H1 (cell line): ENCODE results near the gene IST1. TPM values are rescaled to one million over a fixed set of nuclear protein-coding genes. Genes with fewer than 3 reads are reported as not detected.

Source experiments
- CTCF ChIA-PET: fragments of 300-600 bp; sonication (Branson Sonifier 250); formaldehyde crosslinking; loops from one replicate; lab custom pipeline; 2021; ENCODE audit not compliant: partially characterized antibody; lab: Charles Lee
- POLR2A ChIA-PET: fragments of 300-600 bp; sonication (Branson Sonifier 250); formaldehyde crosslinking; loops from one replicate; lab custom pipeline; 2021; ENCODE audit warnings: inconsistent platforms; ENCODE audit not compliant: partially characterized antibody; lab: Charles Lee
- DNase-seq, 2 experiments: peaks; one replicate each; pipeline versions ENCODE4 v3.0.0 to v3.0.0-alpha.2; 2010 to 2022; ENCODE audit warnings: low spot score in 2 of 2, low read depth in 1 of 2, mixed read lengths in 1 of 2
- FAIRE-seq: peaks from 2 replicates; lab custom pipeline; 2011; peaks lifted over from hg19 to GRCh38; lab: Jason Lieb, UNC
- H2AFZ ChIP-seq: 2 replicates; pipeline ENCODE4 v1.8.1; 2012; ENCODE audit warnings: low read length, inconsistent platforms
- H2AK5ac ChIP-seq: 2 replicates; pipeline ENCODE4 v1.6.1; 2013; ENCODE audit warnings: low read depth, low read length
- H2BK120ac ChIP-seq: replicated peaks from 2 replicates; pipeline ENCODE3; 2013; ENCODE audit warnings: low read depth, low read length, inconsistent platforms
- H2BK12ac ChIP-seq: 2 replicates; pipeline ENCODE4 v1.6.1; 2013; ENCODE audit warnings: low read depth, low read length
- H2BK15ac ChIP-seq: 2 replicates; pipeline ENCODE4 v1.6.1; 2013; ENCODE audit warnings: low read length
- H2BK20ac ChIP-seq: 2 replicates; pipeline ENCODE4 v1.6.1; 2013; ENCODE audit warnings: low read length
- H2BK5ac ChIP-seq: 2 replicates; pipeline ENCODE4 v1.6.1; 2013; ENCODE audit warnings: low read depth, low read length
- H3K14ac ChIP-seq: 2 replicates; pipeline ENCODE4 v1.6.1; 2013; ENCODE audit warnings: inconsistent platforms; ENCODE audit not compliant: insufficient read length
- H3K18ac ChIP-seq: 2 replicates; pipeline ENCODE4 v1.6.1; 2013; ENCODE audit warnings: low read length; ENCODE audit errors: extremely low read depth
- H3K23ac ChIP-seq: 2 replicates; pipeline ENCODE4 v1.6.1; 2013; ENCODE audit warnings: inconsistent platforms; ENCODE audit not compliant: insufficient read length
- H3K23me2 ChIP-seq: 2 replicates; pipeline ENCODE4 v1.6.1; 2013; ENCODE audit warnings: low read depth, low read length
- H3K27ac ChIP-seq: 2 replicates; pipeline ENCODE4 v1.6.1; 2011; ENCODE audit warnings: low read depth, low read length, inconsistent platforms
- H3K27me3 ChIP-seq, 4 experiments: replicated peaks in 1 of 4; 1 replicate in 1 of 4; 2 replicates in 3 of 4; pipeline versions ENCODE4 v1.6.1 to v1.8.1; 2011 to 2013; ENCODE audit warnings: low read length in 3 of 4, mild to moderate bottlenecking in 3 of 4, inconsistent platforms in 2 of 4, mixed read lengths in 2 of 4, moderate library complexity in 1 of 4; ENCODE audit not compliant: control insufficient read depth in 3 of 4, insufficient read depth in 3 of 4; ENCODE audit errors: extremely low read depth in 1 of 4
- H3K36me3 ChIP-seq, 4 experiments: 2 replicates each; pipeline versions ENCODE4 v1.6.1 to v1.8.1; 2011 to 2013; ENCODE audit warnings: mild to moderate bottlenecking in 4 of 4, low read length in 3 of 4, moderate library complexity in 2 of 4, control low read depth in 1 of 4, inconsistent platforms in 1 of 4; ENCODE audit not compliant: insufficient read depth in 4 of 4, control insufficient read depth in 2 of 4
- H3K4ac ChIP-seq: replicated peaks from 2 replicates; pipeline ENCODE3; 2013; ENCODE audit warnings: low read length, low read depth, mixed read lengths, inconsistent platforms; ENCODE audit not compliant: insufficient read length
- H3K4me1 ChIP-seq, 4 experiments: replicated peaks in 1 of 4; 1 replicate in 1 of 4; 2 replicates in 3 of 4; pipeline versions ENCODE4 v1.6.1 to v1.8.1; 2011 to 2013; ENCODE audit warnings: low read length in 3 of 4, inconsistent platforms in 2 of 4, mixed read lengths in 1 of 4; ENCODE audit not compliant: insufficient read depth in 4 of 4, control insufficient read depth in 3 of 4
- H3K4me2 ChIP-seq, 2 experiments: 2 replicates each; pipeline versions ENCODE4 v1.6.1 to v1.8.1; 2011 to 2013; ENCODE audit warnings: low read depth in 2 of 2, low read length in 2 of 2, control low read depth in 1 of 2, inconsistent platforms in 1 of 2, mild to moderate bottlenecking in 1 of 2; ENCODE audit not compliant: insufficient read depth in 1 of 2
- H3K4me3 ChIP-seq, 4 experiments: fragments of 200-600, 300-600 bp in 1 of 4; sonication (generic), shearing (Covaris generic), sonication (Bioruptor Twin) in 1 of 4; 2 replicates each; pipeline versions ENCODE4 v1.5.1 to v1.8.1; 2011 to 2016; ENCODE audit warnings: low read length in 4 of 4, low read depth in 3 of 4, control low read depth in 2 of 4, inconsistent platforms in 2 of 4, mild to moderate bottlenecking in 2 of 4, mixed read lengths in 1 of 4, moderate library complexity in 1 of 4; ENCODE audit not compliant: insufficient read depth in 2 of 4; ENCODE audit errors: extremely low read depth in 1 of 4
- H3K56ac ChIP-seq: replicated peaks from 2 replicates; pipeline ENCODE3; 2013; ENCODE audit warnings: low read depth, mild to moderate bottlenecking, mixed read lengths, low read length, inconsistent platforms; ENCODE audit not compliant: insufficient read length
- H3K79me1 ChIP-seq: 2 replicates; pipeline ENCODE4 v1.6.1; 2013; ENCODE audit warnings: low read depth, low read length, control low read depth
- H3K79me2 ChIP-seq, 2 experiments: 2 replicates each; pipeline versions ENCODE4 v1.6.1 to v1.8.1; 2012 to 2013; ENCODE audit warnings: low read length in 2 of 2, mild to moderate bottlenecking in 2 of 2, inconsistent platforms in 1 of 2; ENCODE audit not compliant: insufficient read depth in 2 of 2, control insufficient read depth in 1 of 2
- H3K9ac ChIP-seq, 4 experiments: replicated peaks in 1 of 4; 1 replicate in 1 of 4; 2 replicates in 3 of 4; pipeline versions ENCODE4 v1.6.1 to v1.8.1; 2011 to 2013; ENCODE audit warnings: low read depth in 3 of 4, low read length in 3 of 4, control low read depth in 2 of 4, mild to moderate bottlenecking in 2 of 4, moderate library complexity in 2 of 4, inconsistent platforms in 1 of 4; ENCODE audit errors: extremely low read depth in 1 of 4
- H3K9me3 ChIP-seq, 2 experiments: 2 replicates each; pipeline versions ENCODE4 v1.6.1 to v1.8.1; 2012 to 2013; ENCODE audit warnings: mild to moderate bottlenecking in 2 of 2, moderate library complexity in 2 of 2, control low read depth in 1 of 2, inconsistent platforms in 1 of 2, low read depth in 1 of 2, low read length in 1 of 2, mixed read lengths in 1 of 2; ENCODE audit not compliant: insufficient read depth in 2 of 2
- H4K20me1 ChIP-seq, 2 experiments: replicated peaks in 1 of 2; 2 replicates each; pipeline versions ENCODE3 to v1.8.1; 2011 to 2013; ENCODE audit warnings: inconsistent platforms in 2 of 2, low read length in 2 of 2, mild to moderate bottlenecking in 1 of 2; ENCODE audit not compliant: insufficient read depth in 2 of 2, control insufficient read depth in 1 of 2
- H4K5ac ChIP-seq: 2 replicates; pipeline ENCODE4 v1.6.1; 2013; ENCODE audit warnings: low read length, low read depth, mixed read lengths, inconsistent platforms; ENCODE audit not compliant: insufficient read length
- H4K8ac ChIP-seq: 2 replicates; pipeline ENCODE4 v1.8.0; 2013; ENCODE audit warnings: mild to moderate bottlenecking, moderate library complexity, low read length, inconsistent platforms; ENCODE audit not compliant: insufficient read depth; ENCODE audit errors: extremely low read depth
- H4K91ac ChIP-seq: replicated peaks from 2 replicates; pipeline ENCODE3; 2013; ENCODE audit warnings: low read length, mixed read lengths, inconsistent platforms; ENCODE audit not compliant: insufficient read length
- CTBP2 ChIP-seq: IDR thresholded peaks from 2 replicates; pipeline ENCODE4 v1.7.0; 2011; ENCODE audit warnings: borderline replicate concordance, mild to moderate bottlenecking, moderate library complexity, mixed read lengths, low read length; ENCODE audit not compliant: insufficient read depth, insufficient read length
- NANOG ChIP-seq: IDR thresholded peaks from 2 replicates; pipeline ENCODE4 v1.6.1; 2011; ENCODE audit warnings: low read length, low read depth, mild to moderate bottlenecking, inconsistent platforms; ENCODE audit not compliant: insufficient read depth, poor library complexity, severe bottlenecking
- SAP30 ChIP-seq: fragments of 300-600 bp; sonication (generic); IDR thresholded peaks from 2 replicates; pipeline ENCODE4 v1.7.1; 2012; ENCODE audit warnings: low read length, moderate library complexity, mild to moderate bottlenecking, inconsistent platforms; ENCODE audit not compliant: insufficient read depth, insufficient replicate concordance
- SP1 ChIP-seq: IDR thresholded peaks from 2 replicates; pipeline ENCODE4 v1.6.1; 2011; ENCODE audit warnings: low read depth, low read length
- WGBS, 2 experiments: shearing (Covaris generic) in 1 of 2; methylation state at CpG; one replicate each; pipeline versions ENCODE4 v1.1.6 to v1.1.7; 2013 to 2015; ENCODE audit warnings: low lambda C conversion rate in 2 of 2, mixed read lengths in 2 of 2, inconsistent platforms in 1 of 2, low coverage in 1 of 2, missing lambda C conversion rate in 1 of 2; ENCODE audit not compliant: insufficient replicate concordance in 2 of 2, insufficient coverage in 1 of 2, insufficient read length in 1 of 2; ENCODE audit errors: extremely low coverage in 1 of 2, missing lambda C conversion rate in 1 of 2; 5-methylcytosine and 5-hydroxymethylcytosine counted together
- polyA plus RNA-seq, 7 experiments: library from polyadenylated mRNA; depleted of rRNA in 3 of 7; stranded (reverse) in 5 of 7; unstranded in 2 of 7; fragments of >200 nt in 5 of 7; fragments of 200-250 nt in 2 of 7; gene quantifications; 1 replicate in 5 of 7; 2 replicates in 1 of 7; 4 replicates in 1 of 7; pipeline versions ENCODE4 v1.2.1 to v1.2.3, GENCODE V29; 2011 to 2013; ENCODE audit warnings: missing spikeins in 2 of 7, mixed read lengths in 2 of 7
- total RNA-seq: library from RNA; stranded (reverse); fragmentation: NEBNext Ultra II Directional; extraction: Animal tissue kit (Norgen Biotek cat#: 25700); gene quantifications from 2 replicates; pipeline ENCODE4 v1.2.1, GENCODE V29; 2021

The IST1 gene
- total and polyA plus RNA-seq, 2 of the 8 experiments (the other 6 are each of a cell fraction or from before 2014, with no cell fraction given): 190 to 248 TPM

GRCh38 chr16:71972356-71972755 is 77.0 kb downstream of the IST1 start:
- no peak for DNase-seq

More at GRCh38 chr16:71972356-71972755, 77.0 kb downstream of the IST1 start:
- Histone ChIP-seq H3K4me1 (no peaks in the 10 kb centered on the region; a peak in 1 of 7 replicates), H3K9ac (no peak overlapping the region), H3K18ac (no peak overlapping the region), H3K4ac (no peak overlapping the region), H3K4me2 (no peak overlapping the region), H2BK15ac (no peak overlapping the region), H2BK12ac (no peak overlapping the region), H3K23me2 (no peaks in the 10 kb centered on the region), H4K20me1 (no peaks in the 10 kb centered on the region), H3K27me3 (no peaks in the 10 kb centered on the region; a peak in 1 of 7 replicates), H2BK120ac (no peak overlapping the region), H3K79me1 (no peaks in the 10 kb centered on the region), H3K36me3 (no peaks in the 10 kb centered on the region), H4K91ac (no peak overlapping the region), H3K14ac (no peak overlapping the region), H3K56ac (no peak overlapping the region), H3K79me2 (no peaks in the 10 kb centered on the region), H4K5ac (no peak overlapping the region), H2AFZ (no peak overlapping the region), H2BK5ac (no peak overlapping the region), H3K23ac (no peak overlapping the region), H4K8ac (no peak overlapping the region; the same call in 1 of the 2 replicates), H3K9me3 (no peaks in the 10 kb centered on the region), H2AK5ac (no peak overlapping the region), H3K27ac (no peak overlapping the region), H2BK20ac (no peak overlapping the region), H3K4me3 (no peak overlapping the region)
- ChIA-PET POLR2A (no interaction called here), CTCF (interaction anchor here (0.6 to 4.7 kb wide), 4 partner anchors 10 to 61 kb away, joined by 3 to 33 read pairs (median 4); no protein-coding TSS in a partner anchor)
- TF ChIP-seq SP1 (no peak), SAP30 (no peak), NANOG (no peak), CTBP2 (no peak)
- WGBS, 2 experiments: 90% methylated on average over 3 of the region's 3 CpGs; no CpG with 5 or more reads in 1 of the 2 experiments
- FAIRE-seq: no peak
